IPS DF 6.9 (cell line): Measurements from ENCODE around the gene BEND3.
A peak's percentile ranks its signal among the peaks of the same experiment; 100 is the strongest.

ENCODE experiments used
- DNase-seq: peaks from one replicate; pipeline ENCODE4 v3.0.0-alpha.2; 2013; ENCODE audit warnings: low read depth, low spot score
- H3K27ac ChIP-seq: one replicate; pipeline ENCODE4 v1.5.1; 2013; ENCODE audit warnings: low read length, control low read depth
- H3K27me3 ChIP-seq: 2 replicates; pipeline ENCODE4 v1.6.1; 2013; ENCODE audit warnings: mild to moderate bottlenecking, low read length; ENCODE audit not compliant: control insufficient read depth, insufficient read depth
- H3K36me3 ChIP-seq: 2 replicates; pipeline ENCODE4 v1.6.1; 2013; ENCODE audit warnings: low read length; ENCODE audit not compliant: control insufficient read depth, insufficient read depth
- H3K4me1 ChIP-seq: 2 replicates; pipeline ENCODE4 v1.6.1; 2013; ENCODE audit warnings: low read length; ENCODE audit not compliant: control insufficient read depth, insufficient read depth
- H3K4me3 ChIP-seq: 2 replicates; pipeline ENCODE4 v1.5.1; 2013; ENCODE audit warnings: mild to moderate bottlenecking, low read length
- H3K9me3 ChIP-seq: 2 replicates; pipeline ENCODE4 v1.6.1; 2013; ENCODE audit warnings: low read length, inconsistent platforms; ENCODE audit not compliant: control insufficient read depth, insufficient read depth
- WGBS: extraction: QIAGEN DNeasy Blood & Tissue Kit; methylation state at CpG from one replicate; pipeline ENCODE4 v1.1.7; 2013; ENCODE audit warnings: mixed read lengths, missing lambda C conversion rate; ENCODE audit not compliant: insufficient read length, insufficient coverage; 5-methylcytosine and 5-hydroxymethylcytosine counted together

BEND3 gene

GRCh38 chr6:107068691-107069630 is 46.4 kb downstream of the BEND3 start:
- H3K27me3 ChIP-seq: no peaks in the 10 kb centered on the region
- H3K4me1 ChIP-seq: no peaks in the 10 kb centered on the region; the same call in 1 of the 2 replicates
- no peaks in the 10 kb centered on the region for H3K9me3 ChIP-seq
- no peak overlapping the region; the same call in 1 of the 2 replicates for H3K4me3 ChIP-seq
- no peak for DNase-seq
- WGBS: no CpG with 5 or more reads among the region's 69 CpGs
- peaks cover 24% of the 10 kb centered on the region for H3K36me3 ChIP-seq
- H3K27ac ChIP-seq: no peak overlapping the region

GRCh38 chr6:107066697-107067659 is 48.3 kb downstream of the BEND3 start:
- no CpG with 5 or more reads among the region's 9 CpGs for WGBS
- no peak overlapping the region for H3K4me3 ChIP-seq
- no peaks in the 10 kb centered on the region for H3K27me3 ChIP-seq

GRCh38 chr6:107064579-107065065 is 50.7 kb downstream of the BEND3 start:
- Histone ChIP-seq H3K9me3 (no peaks in the 10 kb centered on the region), H3K4me1 (peaks cover 4% of the 10 kb centered on the region), H3K27ac (no peak overlapping the region), H3K4me3 (no peak overlapping the region), H3K27me3 (no peaks in the 10 kb centered on the region), H3K36me3 (peaks cover 12% of the 10 kb centered on the region)
- DNase-seq: no peak
- WGBS: no CpG with 5 or more reads among the region's 6 CpGs

More at GRCh38 chr6:107066697-107067659, 48.3 kb downstream of the BEND3 start:
- no peaks in the 10 kb centered on the region for H3K9me3 ChIP-seq
- peaks cover 24% of the 10 kb centered on the region for H3K36me3 ChIP-seq
- DNase-seq: no peak
- no peaks in the 10 kb centered on the region; the same call in 1 of the 2 replicates for H3K4me1 ChIP-seq
- H3K27ac ChIP-seq: no peak overlapping the region

GRCh38 chr6:107062691-107063090 is 52.6 kb downstream of the BEND3 start:
- 0 out of 2 replicates have a peak, but pooled peaks cover 2% of the 10 kb centered on the region for H3K36me3 ChIP-seq
- H3K4me3 ChIP-seq: no peak overlapping the region
- H3K9me3 ChIP-seq: no peaks in the 10 kb centered on the region
- peaks cover 4% of the 10 kb centered on the region; the same call in 1 of the 2 replicates for H3K4me1 ChIP-seq
- no peaks in the 10 kb centered on the region for H3K27me3 ChIP-seq
- no CpG with 5 or more reads among the region's 3 CpGs for WGBS
- no peak for DNase-seq
- no peak overlapping the region for H3K27ac ChIP-seq

GRCh38 chr6:107061125-107062020 is 53.9 kb downstream of the BEND3 start:
- no peaks in the 10 kb centered on the region for H3K9me3 ChIP-seq
- no peak overlapping the region for H3K4me3 ChIP-seq
- no peak overlapping the region for H3K27ac ChIP-seq
- H3K36me3 ChIP-seq: no peaks in the 10 kb centered on the region
- H3K4me1 ChIP-seq: peaks cover 4% of the 10 kb centered on the region; the same call in 1 of the 2 replicates
- no peaks in the 10 kb centered on the region for H3K27me3 ChIP-seq
- peak; percentile 54 for DNase-seq
- no CpG with 5 or more reads among the region's 14 CpGs for WGBS

- Histone ChIP-seq H3K36me3 (no peaks in the 10 kb centered on the region), H3K27ac (no peak overlapping the region), H3K27me3 (no peaks in the 10 kb centered on the region), H3K4me1 (peaks cover 4% of the 10 kb centered on the region; the same call in 1 of the 2 replicates), H3K9me3 (no peaks in the 10 kb centered on the region), H3K4me3 (no peak overlapping the region)
- WGBS: no CpG with 5 or more reads among the region's 6 CpGs
- no peak for DNase-seq
Measured at GRCh38 chr6:107060704-107061103, 54.6 kb downstream of the BEND3 start.

- H3K4me3 ChIP-seq: no peak overlapping the region
- H3K4me1 ChIP-seq: peaks cover 4% of the 10 kb centered on the region; the same call in 1 of the 2 replicates
- no peaks in the 10 kb centered on the region for H3K27me3 ChIP-seq
- no peak overlapping the region for H3K27ac ChIP-seq
- WGBS: no CpG with 5 or more reads among the region's 4 CpGs
- no peaks in the 10 kb centered on the region for H3K36me3 ChIP-seq
- no peaks in the 10 kb centered on the region for H3K9me3 ChIP-seq
- DNase-seq: no peak
Measured at GRCh38 chr6:107059606-107060005, 55.7 kb downstream of the BEND3 start.

GRCh38 chr6:107057679-107058078 is 57.6 kb downstream of the BEND3 start:
- Histone ChIP-seq H3K9me3 (no peaks in the 10 kb centered on the region), H3K4me3 (no peak overlapping the region), H3K4me1 (peaks cover 4% of the 10 kb centered on the region; the same call in 1 of the 2 replicates), H3K27me3 (no peaks in the 10 kb centered on the region), H3K27ac (no peak overlapping the region), H3K36me3 (no peaks in the 10 kb centered on the region)
- no CpG with 5 or more reads among the region's 2 CpGs for WGBS
- no peak for DNase-seq

GRCh38 chr6:107056796-107057195 is 58.5 kb downstream of the BEND3 start:
- no peaks in the 10 kb centered on the region for H3K9me3 ChIP-seq
- H3K36me3 ChIP-seq: no peaks in the 10 kb centered on the region
- WGBS: no CpG with 5 or more reads among the region's 2 CpGs
- no peak for DNase-seq
- H3K27me3 ChIP-seq: no peaks in the 10 kb centered on the region
- no peak overlapping the region for H3K4me3 ChIP-seq
- H3K27ac ChIP-seq: no peak overlapping the region
- peaks cover 4% of the 10 kb centered on the region; the same call in 1 of the 2 replicates for H3K4me1 ChIP-seq
